K562 (cell line): ENCODE results near the gene NSF. TPM values are rescaled to one million over a fixed set of nuclear protein-coding genes. Genes with fewer than 3 reads are reported as not detected.

Source experiments
- ATAC-seq: fragments of 200-7000 bp; cut with Tn5 transposase; 3 replicates; pipeline ENCODE4 v1.9.1; 2020; ENCODE audit warnings: moderate library complexity
- BruUV-seq: library from RNA; stranded (reverse); fragments of 400-500 nt; replicated peaks from 2 replicates; lab custom pipeline; 2021; lab: Mats Ljungman, UMichigan
- CTCF ChIA-PET: fragments of 300-600 bp; formaldehyde crosslinking; extraction: SDS; loops from one replicate; lab custom pipeline; 2021; ENCODE audit warnings: low intra/inter-chr PET ratio; lab: Yijun Ruan, JAX
- POLR2A ChIA-PET: fragments of 300-600, 350-650 bp; sonication (Branson Sonifier 250); formaldehyde crosslinking; extraction: SDS; loops from one replicate; lab custom pipeline; 2021; ENCODE audit warnings: antibody characterized with exemption, inconsistent platforms; lab: Yijun Ruan, JAX
- DNase-seq, 4 experiments: peaks; one replicate each; pipeline versions ENCODE4 v3.0.0 to v3.0.0-alpha.2; 2011 to 2018; ENCODE audit warnings: low spot score in 3 of 4, mixed read lengths in 3 of 4; ENCODE audit errors: extremely low read depth in 1 of 4
- FAIRE-seq: peaks from 2 replicates; lab custom pipeline; 2011; peaks lifted over from hg19 to GRCh38; lab: Jason Lieb, UNC
- H2AFZ ChIP-seq: 2 replicates; pipeline ENCODE4 v1.6.0; 2011; ENCODE audit warnings: low read depth, low read length, control low read depth, inconsistent platforms
- H3K27ac ChIP-seq: fragments of 200-600 bp; 3 replicates; pipeline ENCODE4 v1.8.0; 2011; ENCODE audit warnings: low read depth, mild to moderate bottlenecking, control low read depth, inconsistent platforms, low read length, moderate library complexity, mixed read lengths; ENCODE audit errors: extremely low read depth
- H3K27me3 ChIP-seq, 2 experiments: fragments of 300-600 bp in 1 of 2; 2 replicates in 1 of 2; 3 replicates in 1 of 2; pipeline versions ENCODE4 v1.6.0 to v1.8.0; 2011; ENCODE audit warnings: inconsistent platforms in 2 of 2, low read length in 2 of 2, mild to moderate bottlenecking in 1 of 2, mixed read lengths in 1 of 2, moderate library complexity in 1 of 2; ENCODE audit not compliant: control insufficient read depth in 2 of 2, insufficient read depth in 2 of 2
- H3K36me3 ChIP-seq: fragments of 300-600 bp; 3 replicates; pipeline ENCODE4 v1.8.0; 2011; ENCODE audit warnings: mild to moderate bottlenecking, low read length, inconsistent platforms; ENCODE audit not compliant: control insufficient read depth, insufficient read depth
- H3K4me1 ChIP-seq, 2 experiments: fragments of 200-600 bp in 1 of 2; replicated peaks in 1 of 2; 2 replicates in 1 of 2; 3 replicates in 1 of 2; pipeline versions ENCODE4 v1.5.1 to v1.8.0; 2011; ENCODE audit warnings: inconsistent platforms in 2 of 2, low read length in 2 of 2, mild to moderate bottlenecking in 1 of 2, mixed read lengths in 1 of 2, moderate library complexity in 1 of 2; ENCODE audit not compliant: control insufficient read depth in 2 of 2, insufficient read depth in 2 of 2
- H3K4me2 ChIP-seq: 2 replicates; pipeline ENCODE4 v1.6.1; 2011; ENCODE audit warnings: low read length, control low read depth, inconsistent platforms, mixed read lengths; ENCODE audit not compliant: insufficient read depth
- H3K4me3 ChIP-seq: fragments of 200-600 bp; sonication (generic), shearing (Covaris generic); 2 replicates; pipeline ENCODE4 v1.5.1; 2016; ENCODE audit warnings: control low read depth, inconsistent platforms
- H3K79me2 ChIP-seq: fragments of 200-600 bp; 3 replicates; pipeline ENCODE4 v1.8.0; 2011; ENCODE audit warnings: low read length, inconsistent platforms; ENCODE audit not compliant: control insufficient read depth, insufficient read depth
- H3K9ac ChIP-seq, 2 experiments: 2 replicates each; pipeline versions ENCODE4 v1.6.0 to v1.6.1; 2011; ENCODE audit warnings: low read depth in 2 of 2, low read length in 2 of 2, control low read depth in 1 of 2, inconsistent platforms in 1 of 2, mild to moderate bottlenecking in 1 of 2, mixed read lengths in 1 of 2; ENCODE audit not compliant: insufficient read depth in 1 of 2
- H3K9me1 ChIP-seq: one replicate; pipeline ENCODE4 v1.6.0; 2011; ENCODE audit warnings: inconsistent platforms, mild to moderate bottlenecking, low read length, moderate library complexity; ENCODE audit not compliant: control insufficient read depth, insufficient read depth
- H3K9me3 ChIP-seq: replicated peaks from 2 replicates; pipeline ENCODE4 v1.5.1; 2011; ENCODE audit warnings: low read depth, low read length, inconsistent platforms; ENCODE audit not compliant: control insufficient read depth, insufficient read depth
- H4K20me1 ChIP-seq: replicated peaks from 2 replicates; pipeline ENCODE4 v1.6.1; 2011; ENCODE audit warnings: low read length, inconsistent platforms, mixed read lengths; ENCODE audit not compliant: control insufficient read depth, insufficient read depth
- TSHZ1 ChIP-seq: fragments of 250-450 bp; sonication (Bioruptor Pico); IDR thresholded peaks from 2 replicates; pipeline ENCODE4 v1.4.0; 2020; ENCODE audit warnings: mild to moderate bottlenecking, moderate library complexity
- ZBTB8A ChIP-seq: fragments of 450-650 bp; IDR thresholded peaks from 2 replicates; pipeline ENCODE4 v1.6.1; 2018; ENCODE audit warnings: mild to moderate bottlenecking, moderate library complexity; ENCODE audit not compliant: partially characterized antibody
- ZNF282 ChIP-seq: sonication (generic); formaldehyde crosslinking; IDR thresholded peaks from 2 replicates; pipeline ENCODE4 v1.8.1; 2023; ENCODE audit warnings: missing genetic modification reagents
- ZNF431 ChIP-seq: sonication (generic); formaldehyde crosslinking; IDR thresholded peaks from 2 replicates; pipeline ENCODE4 v1.8.0; 2022; ENCODE audit warnings: mild to moderate bottlenecking, missing genetic modification reagents
- WGBS: fragments of 100-300 bp; shearing (Covaris generic); methylation state at CpG from one replicate; pipeline ENCODE4 v1.1.6; 2016; ENCODE audit warnings: low coverage, mixed read lengths; ENCODE audit not compliant: insufficient coverage; ENCODE audit errors: missing lambda C conversion rate; 5-methylcytosine and 5-hydroxymethylcytosine counted together
- in situ Hi-C: fragments of 300-500 bp; cut with MboI; formaldehyde crosslinking; loops from 4 replicates; pipeline ENCODE4 v1.15.0; 2018; ENCODE audit warnings: inconsistent platforms, mixed read lengths
- intact Hi-C: fragments of 100-400 bp; cut with micrococcal nuclease; formaldehyde crosslinking; loops from 2 replicates; pipeline ENCODE4 v1.14.2; 2022
- polyA plus RNA-seq, 8 experiments: library from polyadenylated mRNA; depleted of rRNA in 4 of 8; stranded (reverse) in 5 of 8; unstranded in 3 of 8; fragments of >200 nt; fragmentation: Nextera tagmentation in 2 of 8; fragmentation: Illumina TruSeq in 1 of 8; extraction: Ambion mirVana in 2 of 8; extraction: Trizol in 1 of 8; gene quantifications; 2 replicates each; pipeline versions ENCODE4 v1.2.1 to v1.2.3, GENCODE V29; 2011 to 2014; ENCODE audit warnings: inconsistent platforms in 1 of 8, missing spikeins in 1 of 8
- total RNA-seq, 7 experiments: library from RNA; depleted of rRNA in 6 of 7; stranded (reverse); fragments of >200 nt in 6 of 7; fragmentation: Illumina TruSeq in 2 of 7; extraction: Trizol in 2 of 7; gene quantifications; 2 replicates each; pipeline versions ENCODE4 v1.2.1 to v1.2.3, GENCODE V29; 2011 to 2021; ENCODE audit warnings: low replicate concordance in 1 of 7
- TF ChIP-seq, protein P1 (sequence below): sonication (generic); formaldehyde crosslinking; IDR thresholded peaks from 2 replicates; pipeline ENCODE4 v1.8.0; 2022; ENCODE audit warnings: missing genetic modification reagents, mild to moderate bottlenecking, borderline replicate concordance

Gene NSF
- total and polyA plus RNA-seq, 9 of the 15 experiments (the other 6 are each of a cell fraction or from before 2014, with no cell fraction given) = 16.7 to 39.8 (median 36.7) TPM

GRCh38 chr17:46745376-46745775 lies 154.9 kb downstream of the NSF start (continued):
- TF ChIP-seq ZNF431 (CRISPR knock-in tag) (no peak), TSHZ1 (no peak), ZNF282 (CRISPR knock-in tag) (no peak)
- TF ChIP-seq, protein P1, sequence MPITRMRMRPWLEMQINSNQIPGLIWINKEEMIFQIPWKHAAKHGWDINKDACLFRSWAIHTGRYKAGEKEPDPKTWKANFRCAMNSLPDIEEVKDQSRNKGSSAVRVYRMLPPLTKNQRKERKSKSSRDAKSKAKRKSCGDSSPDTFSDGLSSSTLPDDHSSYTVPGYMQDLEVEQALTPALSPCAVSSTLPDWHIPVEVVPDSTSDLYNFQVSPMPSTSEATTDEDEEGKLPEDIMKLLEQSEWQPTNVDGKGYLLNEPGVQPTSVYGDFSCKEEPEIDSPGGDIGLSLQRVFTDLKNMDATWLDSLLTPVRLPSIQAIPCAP (CRISPR knock-in tag) = no peak

DNA sequence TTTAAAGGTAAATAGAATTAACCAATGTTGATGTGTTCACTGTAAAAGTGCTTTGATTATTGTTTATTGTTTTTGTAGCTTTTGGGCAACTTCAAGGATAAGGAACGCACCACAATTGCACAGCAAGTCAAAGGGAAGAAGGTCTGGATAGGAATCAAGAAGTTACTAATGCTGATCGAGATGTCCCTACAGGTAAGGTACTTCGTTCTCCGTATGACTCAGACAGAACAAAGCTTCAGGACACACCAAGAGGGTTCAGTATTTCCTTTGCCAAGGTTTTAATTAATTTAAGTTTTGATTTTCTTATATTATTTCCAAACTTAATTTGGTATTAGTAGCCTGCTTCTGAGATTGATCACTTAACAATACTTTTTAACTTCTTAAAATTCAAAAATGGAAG lies 161.0 kb downstream of the NSF start:
- POLR2A ChIA-PET = interaction anchor here (0.6 to 1.7 kb wide), 3 partner anchors 11 to 20 kb away, joined by 3 to 5 read pairs (median 5); no protein-coding TSS in a partner anchor

More for the DNA sequence above, 161.0 kb downstream of the NSF start:
- DNase-seq (no peak), FAIRE-seq (no peak)
- Histone ChIP-seq H3K9me3 (no peaks in the 10 kb centered on the region), H2AFZ (no peak overlapping the region), H3K4me2 (no peak overlapping the region), H3K27ac (no peak overlapping the region), H3K9me1 (no peaks in the 10 kb centered on the region)
- in situ Hi-C loops (loop anchor here (25.0 kb wide), 1 partner anchor 314 kb away; no protein-coding TSS in a partner anchor), intact Hi-C loops (no loop called here)
- BruUV-seq = no TSS peak
- CTCF ChIA-PET = no interaction called here
- TF ChIP-seq ZBTB8A (no peak), TSHZ1 (no peak)
- TF ChIP-seq, all 486 proteins: peak for 0
- Histone ChIP-seq H3K9ac (no peak overlapping the region), H3K4me3 (no peak overlapping the region), H3K27me3 (no peaks in the 10 kb centered on the region), H3K4me1 (no peaks in the 10 kb centered on the region), H3K36me3 (peaks cover 55% of the 10 kb centered on the region), H3K79me2 (no peaks in the 10 kb centered on the region), H4K20me1 (no peaks in the 10 kb centered on the region)
- no peak for ATAC-seq
- 91% methylated on average over 4 of the region's 4 CpGs for WGBS
